ENCODE results near the gene TRPM1. TPM values are rescaled to one million over a fixed set of nuclear protein-coding genes. Genes with fewer than 3 reads are reported as not detected.
A peak's percentile ranks its signal among the peaks of the same experiment; 100 is the strongest.

The TRPM1 gene
- total RNA-seq, 4 donors from 2014 or later: not detected

DNA sequence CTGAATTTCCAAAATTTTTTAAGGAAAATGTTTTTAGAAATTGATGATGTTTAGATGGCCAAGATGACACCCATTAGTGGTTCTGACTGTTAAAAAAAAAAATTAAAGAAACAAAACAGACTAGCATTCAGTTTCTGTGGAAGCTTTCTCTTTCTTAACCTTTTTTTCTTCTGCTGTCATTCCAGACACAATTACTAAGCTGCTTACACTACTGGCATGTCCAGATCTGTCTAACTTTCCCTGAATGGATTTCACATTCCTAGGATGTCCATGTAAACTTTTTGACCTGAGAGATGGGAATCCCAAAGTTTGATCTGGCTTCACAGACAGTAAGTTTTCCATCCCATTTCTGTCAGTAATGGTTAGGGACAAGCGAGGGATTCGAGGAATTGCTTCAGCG, 99.8 kb downstream of the TRPM1 start:
- WGBS, 2 donors (ENCODE audit: low coverage in 1 of 2): 83 to 85% methylated on average over 1 to 3 of the region's 3 CpGs
- peaks cover 26% of the 10 kb centered on the region for H3K27me3 ChIP-seq
- peaks cover 0 to 6% (median 0%) of the 10 kb centered on the region in 3 donors for H3K9me3 ChIP-seq
- no peaks in the 10 kb centered on the region for H3K4me1 ChIP-seq
- TF ChIP-seq POLR2AphosphoS5 (IDR thresholded peaks at IDR 0.05): no peak
- no peak for TF ChIP-seq POLR2A (IDR thresholded peaks at IDR 0.05)
- TF ChIP-seq, protein P1, sequence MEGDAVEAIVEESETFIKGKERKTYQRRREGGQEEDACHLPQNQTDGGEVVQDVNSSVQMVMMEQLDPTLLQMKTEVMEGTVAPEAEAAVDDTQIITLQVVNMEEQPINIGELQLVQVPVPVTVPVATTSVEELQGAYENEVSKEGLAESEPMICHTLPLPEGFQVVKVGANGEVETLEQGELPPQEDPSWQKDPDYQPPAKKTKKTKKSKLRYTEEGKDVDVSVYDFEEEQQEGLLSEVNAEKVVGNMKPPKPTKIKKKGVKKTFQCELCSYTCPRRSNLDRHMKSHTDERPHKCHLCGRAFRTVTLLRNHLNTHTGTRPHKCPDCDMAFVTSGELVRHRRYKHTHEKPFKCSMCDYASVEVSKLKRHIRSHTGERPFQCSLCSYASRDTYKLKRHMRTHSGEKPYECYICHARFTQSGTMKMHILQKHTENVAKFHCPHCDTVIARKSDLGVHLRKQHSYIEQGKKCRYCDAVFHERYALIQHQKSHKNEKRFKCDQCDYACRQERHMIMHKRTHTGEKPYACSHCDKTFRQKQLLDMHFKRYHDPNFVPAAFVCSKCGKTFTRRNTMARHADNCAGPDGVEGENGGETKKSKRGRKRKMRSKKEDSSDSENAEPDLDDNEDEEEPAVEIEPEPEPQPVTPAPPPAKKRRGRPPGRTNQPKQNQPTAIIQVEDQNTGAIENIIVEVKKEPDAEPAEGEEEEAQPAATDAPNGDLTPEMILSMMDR (IDR thresholded peaks at IDR 0.05): no peak
- TF ChIP-seq EP300 (IDR thresholded peaks at IDR 0.05): no peak
- no peak overlapping the region for H3K27ac ChIP-seq
- ATAC-seq: no peak
- H3K4me3 ChIP-seq: no peak overlapping the region
- no peaks in the 10 kb centered on the region for H3K36me3 ChIP-seq

DNA sequence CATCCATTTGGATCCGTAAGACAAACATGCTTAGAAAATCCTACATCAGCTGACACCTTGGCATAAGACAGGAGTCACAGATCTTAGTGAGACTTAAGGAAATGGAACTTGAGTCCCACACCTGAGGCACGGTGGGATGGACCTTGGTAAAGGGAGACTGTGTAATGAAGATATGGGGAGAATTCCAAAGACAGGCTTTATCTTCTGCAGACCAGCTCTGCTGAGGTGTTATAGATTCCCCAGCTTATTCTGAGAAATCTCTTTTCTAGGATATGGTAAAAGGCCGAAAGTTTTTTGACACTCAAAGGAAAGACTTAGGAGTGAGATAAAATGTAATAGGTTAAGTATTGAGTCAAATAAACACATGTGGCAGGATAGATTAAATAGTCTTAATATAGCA, 101.8 kb downstream of the TRPM1 start:
- 56 to 86% methylated on average over 3 of the region's 3 CpGs for WGBS, 2 donors (ENCODE audit: low coverage in 1 of 2)
- no peak for TF ChIP-seq EP300 (IDR thresholded peaks at IDR 0.05)
- no peak for TF ChIP-seq POLR2AphosphoS5 (IDR thresholded peaks at IDR 0.05)
- TF ChIP-seq, protein P1 (IDR thresholded peaks at IDR 0.05): no peak
- TF ChIP-seq POLR2A (IDR thresholded peaks at IDR 0.05): no peak
- H3K36me3 ChIP-seq: no peaks in the 10 kb centered on the region
- no peak overlapping the region for H3K4me3 ChIP-seq
- no peak overlapping the region for H3K27ac ChIP-seq
- H3K4me1 ChIP-seq: no peaks in the 10 kb centered on the region
- H3K27me3 ChIP-seq: peaks cover 26% of the 10 kb centered on the region
- peaks cover 0 to 6% (median 0%) of the 10 kb centered on the region in 3 donors for H3K9me3 ChIP-seq
- ATAC-seq: no peak

DNA sequence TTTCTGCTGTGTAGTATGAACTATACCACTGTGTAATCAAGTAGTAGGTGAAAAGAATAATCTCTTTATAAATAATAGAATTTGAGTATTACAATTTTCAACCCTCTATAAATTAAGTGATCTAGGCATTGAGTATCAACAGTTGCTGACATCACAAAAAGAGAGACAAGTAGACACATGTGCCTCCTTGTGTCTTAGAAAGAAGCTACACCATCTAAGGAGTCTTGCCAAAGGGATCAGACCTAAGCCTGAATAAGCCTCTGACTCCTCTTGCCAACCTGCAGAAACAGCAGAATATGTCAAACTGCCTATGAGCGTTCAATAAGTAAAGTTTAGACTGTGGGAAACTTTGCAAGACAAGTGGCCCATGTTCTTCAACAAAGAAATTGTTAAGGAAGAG, 104.3 kb downstream of the TRPM1 start:
- TF ChIP-seq EP300 (IDR thresholded peaks at IDR 0.05) (no peak), POLR2A (IDR thresholded peaks at IDR 0.05) (no peak), POLR2AphosphoS5 (IDR thresholded peaks at IDR 0.05) (no peak)
- TF ChIP-seq, protein P1 (IDR thresholded peaks at IDR 0.05): no peak
- WGBS, 2 donors (ENCODE audit: low coverage in 1 of 2): 71 to 83% methylated on average over 1 of the region's 1 CpG
- no peak overlapping the region for H3K4me3 ChIP-seq
- H3K4me1 ChIP-seq: peaks cover 0 to 4% (median 0%) of the 10 kb centered on the region in 3 donors
- H3K27ac ChIP-seq: no peak overlapping the region
- ATAC-seq: no peak
- no peaks in the 10 kb centered on the region for H3K36me3 ChIP-seq
- H3K27me3 ChIP-seq: peaks cover 6% of the 10 kb centered on the region
- H3K9me3 ChIP-seq: peaks cover 0 to 6% (median 0%) of the 10 kb centered on the region in 3 donors

DNA sequence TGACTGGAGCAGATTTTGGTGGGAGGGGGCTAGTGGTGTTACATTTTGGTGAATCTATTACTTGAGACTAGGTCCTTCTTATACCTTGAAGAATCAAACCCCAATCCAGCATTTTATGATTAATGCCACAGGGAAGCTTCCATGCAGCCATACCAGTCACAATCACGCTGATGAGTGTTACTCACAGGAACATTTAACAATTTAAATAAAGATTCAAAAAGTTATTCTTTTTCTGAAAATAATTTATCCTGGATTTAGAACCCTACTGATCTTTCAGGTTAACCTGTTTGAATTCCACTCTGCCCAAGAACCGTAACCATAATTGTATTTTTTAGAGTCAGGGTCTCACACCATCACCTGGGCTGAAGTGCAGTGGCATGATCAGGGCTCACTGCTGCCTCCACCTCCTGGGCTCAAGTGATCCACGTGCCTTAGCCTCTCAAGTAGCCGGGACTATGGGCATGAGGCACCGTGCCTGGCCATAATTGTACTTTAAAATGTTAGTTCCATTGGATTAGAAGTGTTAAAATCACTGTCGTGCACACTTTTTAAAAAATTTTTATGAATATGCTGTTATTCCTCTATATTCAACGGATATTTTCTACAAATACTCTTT, 109.2 kb downstream of the TRPM1 start:
- Histone ChIP-seq H3K27ac (peak overlapping the region; percentile 60 to 95 (median 90)), H3K4me1 (peaks cover 0 to 40% (median 17%) of the 10 kb centered on the region in 3 donors), H3K36me3 (peaks cover 0 to 4% of the 10 kb centered on the region in 2 donors), H3K27me3 (no peaks in the 10 kb centered on the region), H3K4me3 (peak overlapping the region; percentile 59 to 70), H3K9me3 (no peaks in the 10 kb centered on the region)
- WGBS, 2 donors (ENCODE audit: low coverage in 1 of 2): 76 to 77% methylated on average over 6 to 7 of the region's 7 CpGs
- ATAC-seq: no peak
- TF ChIP-seq POLR2A (IDR thresholded peaks at IDR 0.05): no peak
- no peak for TF ChIP-seq EP300 (IDR thresholded peaks at IDR 0.05)
- TF ChIP-seq, protein P1 (IDR thresholded peaks at IDR 0.05): no peak

All from gastroesophageal sphincter (tissue), 4 donors.